ENCODE measurements around the gene FBXL7. TPM values are rescaled to one million over a fixed set of nuclear protein-coding genes. Genes with fewer than 3 reads are reported as not detected.

Gene FBXL7
- total RNA-seq, 2 experiments from 2014 or later: not detected

DNA sequence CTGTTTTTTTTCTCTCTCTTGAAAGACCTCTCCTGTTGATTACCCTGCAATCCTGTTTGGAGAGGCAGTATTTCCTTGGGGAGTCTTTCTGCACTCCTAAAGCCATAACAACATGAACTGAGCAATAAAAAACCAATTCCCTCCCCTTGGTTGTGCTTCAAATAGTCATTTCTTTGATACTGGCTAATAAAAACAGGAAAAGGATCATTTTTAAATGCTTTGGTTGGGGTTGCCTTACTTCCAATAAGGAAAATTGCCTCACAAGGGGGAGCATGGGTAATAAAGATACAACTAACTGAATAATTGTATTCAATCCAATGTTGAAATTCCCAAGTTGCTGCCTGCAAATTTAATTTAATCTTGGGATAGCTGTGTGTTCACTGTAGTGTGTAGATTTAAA lies 13.9 kb downstream of the FBXL7 start:
- Mint-ChIP-seq H3K9me3 (peaks cover 10% of the 10 kb centered on the region), H3K4me3 (no peak overlapping the region), H3K27me3 (no peaks in the 10 kb centered on the region), H3K27ac (no peak overlapping the region), H3K36me3 (no peaks in the 10 kb centered on the region), H3K4me1 (no peaks in the 10 kb centered on the region)
- POLR2A ChIA-PET: no interaction called here
- no peak for ATAC-seq (ENCODE audit: low read depth)
- DNase-seq: no peak

- POLR2A ChIA-PET: no interaction called here
Measured at GRCh38 chr5:15515229-15515628, 15.2 kb downstream of the FBXL7 start.

GRCh38 chr5:15516486-15516885 lies 16.5 kb downstream of the FBXL7 start:
- DNase-seq: no peak
- Mint-ChIP-seq H3K27ac (no peak overlapping the region), H3K9me3 (peaks cover 10% of the 10 kb centered on the region), H3K36me3 (no peaks in the 10 kb centered on the region), H3K27me3 (no peaks in the 10 kb centered on the region), H3K4me1 (no peaks in the 10 kb centered on the region), H3K4me3 (no peak overlapping the region)
- ATAC-seq (ENCODE audit: low read depth): no peak
- POLR2A ChIA-PET: no interaction called here

More at GRCh38 chr5:15515229-15515628, 15.2 kb downstream of the FBXL7 start:
- Mint-ChIP-seq H3K36me3 (no peaks in the 10 kb centered on the region), H3K4me3 (no peak overlapping the region), H3K4me1 (no peaks in the 10 kb centered on the region), H3K27ac (no peak overlapping the region), H3K9me3 (peaks cover 10% of the 10 kb centered on the region), H3K27me3 (no peaks in the 10 kb centered on the region)
- ATAC-seq (ENCODE audit: low read depth): no peak
- DNase-seq: no peak

GRCh38 chr5:15518786-15519185 lies 18.8 kb downstream of the FBXL7 start:
- H3K9me3 Mint-ChIP-seq: peaks cover 10% of the 10 kb centered on the region
- DNase-seq (no peak), ATAC-seq (ENCODE audit: low read depth) (no peak)
- no peaks in the 10 kb centered on the region for H3K36me3 Mint-ChIP-seq
- no peaks in the 10 kb centered on the region for H3K27me3 Mint-ChIP-seq
- POLR2A ChIA-PET: no interaction called here
- no peak overlapping the region for H3K27ac Mint-ChIP-seq
- H3K4me3 Mint-ChIP-seq: no peak overlapping the region
- H3K4me1 Mint-ChIP-seq: no peaks in the 10 kb centered on the region

- H3K27ac Mint-ChIP-seq: no peak overlapping the region
- DNase-seq (no peak), ATAC-seq (ENCODE audit: low read depth) (no peak)
- H3K4me3 Mint-ChIP-seq: no peak overlapping the region
- POLR2A ChIA-PET: no interaction called here
- H3K27me3 Mint-ChIP-seq: no peaks in the 10 kb centered on the region
- no peaks in the 10 kb centered on the region for H3K4me1 Mint-ChIP-seq
- H3K9me3 Mint-ChIP-seq: peaks cover 10% of the 10 kb centered on the region
- H3K36me3 Mint-ChIP-seq: no peaks in the 10 kb centered on the region
Measured at GRCh38 chr5:15520856-15521255, 20.9 kb downstream of the FBXL7 start.

GRCh38 chr5:15521381-15522186 lies 21.6 kb downstream of the FBXL7 start:
- no peak overlapping the region for H3K4me3 Mint-ChIP-seq
- peaks cover 10% of the 10 kb centered on the region for H3K9me3 Mint-ChIP-seq
- POLR2A ChIA-PET: no interaction called here

GRCh38 chr5:15522187-15522520 lies 22.2 kb downstream of the FBXL7 start:
- H3K4me3 Mint-ChIP-seq: no peak overlapping the region

More at GRCh38 chr5:15521381-15522186, 21.6 kb downstream of the FBXL7 start:
- no peaks in the 10 kb centered on the region for H3K27me3 Mint-ChIP-seq
- no peak overlapping the region for H3K27ac Mint-ChIP-seq
- DNase-seq (no peak), ATAC-seq (ENCODE audit: low read depth) (no peak)
- no peaks in the 10 kb centered on the region for H3K36me3 Mint-ChIP-seq
- no peaks in the 10 kb centered on the region for H3K4me1 Mint-ChIP-seq

DNA sequence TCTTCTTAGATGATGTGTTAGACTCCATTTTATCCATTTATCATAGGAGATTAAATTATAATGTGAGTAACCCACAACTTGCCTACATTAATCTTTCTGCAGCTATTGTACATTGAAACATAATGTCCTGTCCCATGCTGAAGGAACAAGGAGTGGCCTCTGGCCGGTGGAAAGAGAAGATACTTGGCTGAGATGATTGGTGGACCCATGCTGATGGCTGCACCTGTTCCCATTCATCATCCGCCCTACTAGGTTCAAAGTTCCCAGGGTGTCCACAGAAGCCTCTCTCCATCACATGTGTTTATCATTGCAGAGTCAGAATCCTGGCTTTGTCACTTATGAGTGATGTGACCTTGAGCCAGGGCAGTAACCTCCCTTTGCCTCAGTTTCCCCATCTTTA lies 24.7 kb downstream of the FBXL7 start:
- Mint-ChIP-seq H3K9me3 (no peaks in the 10 kb centered on the region), H3K4me1 (no peaks in the 10 kb centered on the region), H3K27ac (no peak overlapping the region), H3K36me3 (no peaks in the 10 kb centered on the region), H3K27me3 (no peaks in the 10 kb centered on the region), H3K4me3 (no peak overlapping the region)
- ATAC-seq (ENCODE audit: low read depth) (no peak), DNase-seq (no peak)
- POLR2A ChIA-PET: no interaction called here

More at GRCh38 chr5:15522187-15522520, 22.2 kb downstream of the FBXL7 start:
- POLR2A ChIA-PET: no interaction called here
- H3K9me3 Mint-ChIP-seq: peaks cover 8% of the 10 kb centered on the region
- ATAC-seq (ENCODE audit: low read depth): no peak
- H3K4me1 Mint-ChIP-seq: no peaks in the 10 kb centered on the region
- H3K27me3 Mint-ChIP-seq: no peaks in the 10 kb centered on the region
- DNase-seq: no peak
- H3K27ac Mint-ChIP-seq: no peak overlapping the region
- no peaks in the 10 kb centered on the region for H3K36me3 Mint-ChIP-seq

- POLR2A ChIA-PET: no interaction called here
- no peak overlapping the region for H3K27ac Mint-ChIP-seq
Measured at GRCh38 chr5:15525703-15526275, 25.8 kb downstream of the FBXL7 start.

DNA sequence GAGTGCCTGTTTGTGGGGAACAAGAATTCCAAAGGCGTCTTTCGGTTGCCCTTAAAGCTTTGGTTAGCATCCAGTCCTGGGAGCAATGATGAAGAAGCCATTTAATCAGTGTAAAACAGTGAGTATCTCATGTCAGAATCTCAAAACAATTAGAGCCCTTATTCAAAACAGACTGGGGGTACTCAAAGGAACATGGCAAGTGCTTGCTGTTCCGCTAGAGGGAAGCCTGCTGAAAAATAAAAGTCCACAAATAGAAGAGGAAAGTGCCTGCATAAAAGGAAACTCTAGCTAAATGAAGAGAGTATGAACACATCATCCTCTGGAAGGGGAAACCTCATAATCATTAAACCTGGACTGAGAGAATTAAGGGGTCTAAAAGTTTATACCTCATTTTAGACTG lies 26.4 kb downstream of the FBXL7 start:
- Mint-ChIP-seq H3K27ac (no peak overlapping the region), H3K27me3 (no peaks in the 10 kb centered on the region), H3K9me3 (no peaks in the 10 kb centered on the region), H3K36me3 (no peaks in the 10 kb centered on the region), H3K4me3 (no peak overlapping the region), H3K4me1 (no peaks in the 10 kb centered on the region)
- DNase-seq (no peak), ATAC-seq (ENCODE audit: low read depth) (no peak)
- POLR2A ChIA-PET: no interaction called here

More at GRCh38 chr5:15525703-15526275, 25.8 kb downstream of the FBXL7 start:
- Mint-ChIP-seq H3K36me3 (no peaks in the 10 kb centered on the region), H3K27me3 (no peaks in the 10 kb centered on the region), H3K4me3 (no peak overlapping the region), H3K4me1 (no peaks in the 10 kb centered on the region), H3K9me3 (no peaks in the 10 kb centered on the region)
- no peak for DNase-seq
- ATAC-seq (ENCODE audit: low read depth): no peak

- Mint-ChIP-seq H3K9me3 (peaks cover 2% of the 10 kb centered on the region), H3K36me3 (no peaks in the 10 kb centered on the region)
Measured at GRCh38 chr5:15528476-15528875, 28.5 kb downstream of the FBXL7 start.

GRCh38 chr5:15529013-15529412 lies 29.0 kb downstream of the FBXL7 start:
- DNase-seq: no peak
- peaks cover 2% of the 10 kb centered on the region for H3K9me3 Mint-ChIP-seq
- ATAC-seq (ENCODE audit: low read depth): no peak
- H3K27me3 Mint-ChIP-seq: no peaks in the 10 kb centered on the region
- H3K4me3 Mint-ChIP-seq: no peak overlapping the region
- POLR2A ChIA-PET: no interaction called here
- H3K27ac Mint-ChIP-seq: no peak overlapping the region
- no peaks in the 10 kb centered on the region for H3K36me3 Mint-ChIP-seq
- no peaks in the 10 kb centered on the region for H3K4me1 Mint-ChIP-seq

More at GRCh38 chr5:15528476-15528875, 28.5 kb downstream of the FBXL7 start:
- POLR2A ChIA-PET: no interaction called here
- Mint-ChIP-seq H3K4me1 (no peaks in the 10 kb centered on the region), H3K27ac (no peak overlapping the region), H3K4me3 (no peak overlapping the region), H3K27me3 (no peaks in the 10 kb centered on the region)
- DNase-seq (no peak), ATAC-seq (ENCODE audit: low read depth) (no peak)

GRCh38 chr5:15529821-15530220 lies 29.8 kb downstream of the FBXL7 start:
- POLR2A ChIA-PET: no interaction called here
- DNase-seq (no peak), ATAC-seq (ENCODE audit: low read depth) (no peak)
- H3K9me3 Mint-ChIP-seq: peaks cover 2% of the 10 kb centered on the region
- no peak overlapping the region for H3K4me3 Mint-ChIP-seq
- H3K4me1 Mint-ChIP-seq: no peaks in the 10 kb centered on the region
- no peak overlapping the region for H3K27ac Mint-ChIP-seq
- no peaks in the 10 kb centered on the region for H3K36me3 Mint-ChIP-seq
- H3K27me3 Mint-ChIP-seq: no peaks in the 10 kb centered on the region

DNA sequence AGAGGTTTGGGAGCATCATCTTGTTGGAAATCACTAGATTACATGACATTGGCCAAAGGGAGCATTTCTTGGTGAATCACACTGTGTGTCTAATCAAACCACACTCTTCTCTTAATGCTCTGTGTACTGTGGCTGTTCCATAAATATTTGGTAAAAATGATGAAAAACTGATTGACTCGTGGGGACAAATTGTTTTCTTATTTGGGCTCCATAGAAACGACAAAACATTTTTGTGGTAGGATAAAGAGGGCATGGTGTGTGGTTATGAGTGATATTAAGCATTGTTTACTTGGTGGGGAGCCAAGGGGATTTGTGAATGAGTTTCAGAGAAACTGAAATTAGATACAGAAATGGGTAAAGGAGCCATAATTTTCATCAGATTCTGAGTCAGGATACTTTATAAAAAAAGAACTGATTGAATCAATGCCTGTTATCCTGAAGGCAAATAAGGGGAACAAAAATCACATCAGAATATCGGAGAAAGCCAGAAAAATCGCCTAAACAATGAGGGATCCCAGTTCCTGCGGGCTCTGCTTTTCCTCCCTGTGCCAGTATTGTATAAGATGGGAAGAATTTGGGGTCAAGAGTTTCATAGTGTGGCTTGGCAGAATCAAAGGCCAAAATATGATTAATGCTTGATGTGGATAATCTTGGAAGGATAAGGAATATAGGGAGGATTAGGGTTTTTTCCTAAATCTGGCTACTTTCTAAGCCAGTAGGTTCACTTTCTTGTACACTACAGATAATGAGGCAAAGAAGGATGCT lies 33.3 kb downstream of the FBXL7 start:
- Mint-ChIP-seq H3K36me3 (no peaks in the 10 kb centered on the region), H3K4me1 (no peaks in the 10 kb centered on the region), H3K27me3 (no peaks in the 10 kb centered on the region), H3K9me3 (peaks cover 5% of the 10 kb centered on the region), H3K4me3 (no peak overlapping the region), H3K27ac (no peak overlapping the region)
- DNase-seq: no peak
- POLR2A ChIA-PET: no interaction called here
- no peak for ATAC-seq (ENCODE audit: low read depth)
